ENCODE data around the gene DLG4.
A peak's percentile ranks its signal among the peaks of the same experiment; 100 is the strongest.

Gene DLG4

GRCh38 chr17:7179317-7180254 is 40.0 kb downstream of the DLG4 start, which contains the start of gene ASGR1:
ASGR1 (minus strand) TSS chr17:7179370; CDS start chr17:7178563, 807 bp downstream.
- no peaks in the 10 kb centered on the region; the same call in 1 of the 2 replicates for H3F3A ChIP-seq (ENCODE audit: control insufficient read depth, insufficient read depth)
- H3K27me3 ChIP-seq (ENCODE audit: control insufficient read depth, low read length) = peaks cover 16% of the 10 kb centered on the region
- no peaks in the 10 kb centered on the region for H3K79me2 ChIP-seq (ENCODE audit: control insufficient read depth, low read length)
- peaks cover 12% of the 10 kb centered on the region; the same call in 1 of the 2 replicates for H3K9me3 ChIP-seq (ENCODE audit: control insufficient read depth, insufficient read depth, low read length)
- no peaks in the 10 kb centered on the region for H3K9me2 ChIP-seq (replicated peaks; ENCODE audit: control insufficient read depth, low read length)
- peaks cover 8% of the 10 kb centered on the region for H3K4me1 ChIP-seq (ENCODE audit: control insufficient read depth, low read length)
- TF ChIP-seq CTCF (IDR thresholded peaks at IDR 0.05; ENCODE audit: low read depth, low read length, poor library complexity, severe bottlenecking) (no peak), EZH2phosphoT487 (IDR thresholded peaks at IDR 0.05; ENCODE audit: borderline replicate concordance, low read length) (no peak)
- H3K36me3 ChIP-seq (ENCODE audit: control insufficient read depth, low read length) = no peaks in the 10 kb centered on the region
- H4K20me1 ChIP-seq (ENCODE audit: control insufficient read depth, insufficient read depth, low read depth, low read length) = no peaks in the 10 kb centered on the region
- H3K4me2 ChIP-seq (ENCODE audit: low read length) = no peak within 1 kb of the TSS
- no peak within 1 kb of the TSS for H3K4me3 ChIP-seq (ENCODE audit: low read length)
- no peak within 1 kb of the TSS for H3K27ac ChIP-seq (ENCODE audit: low read depth, low read length)

DNA sequence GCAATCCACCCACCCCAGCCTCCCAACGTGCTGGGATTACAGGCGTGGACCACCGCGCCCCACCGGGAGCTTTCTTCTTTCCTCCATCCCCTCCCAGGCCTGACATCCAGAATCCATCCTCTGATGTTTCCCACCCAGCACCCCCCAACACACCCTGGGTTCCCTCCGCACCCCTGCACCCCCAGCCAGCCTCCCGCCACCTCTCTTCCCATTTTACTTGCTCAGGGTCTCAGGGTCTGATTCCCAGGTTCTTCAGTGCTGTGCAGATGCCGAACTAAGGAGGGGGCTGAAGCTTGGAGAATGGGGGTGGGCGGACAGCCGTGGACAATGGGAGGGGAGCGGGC is 40.7 kb downstream of the DLG4 start:
- Histone ChIP-seq H3F3A (ENCODE audit: control insufficient read depth, insufficient read depth) (no peaks in the 10 kb centered on the region; the same call in 1 of the 2 replicates), H3K9me2 (replicated peaks; ENCODE audit: control insufficient read depth, low read length) (no peaks in the 10 kb centered on the region), H3K27me3 (ENCODE audit: control insufficient read depth, low read length) (peaks cover 16% of the 10 kb centered on the region), H3K36me3 (ENCODE audit: control insufficient read depth, low read length) (no peaks in the 10 kb centered on the region), H3K9me3 (ENCODE audit: control insufficient read depth, insufficient read depth, low read length) (peaks cover 12% of the 10 kb centered on the region; the same call in 1 of the 2 replicates), H3K4me1 (ENCODE audit: control insufficient read depth, low read length) (peaks cover 8% of the 10 kb centered on the region), H3K4me3 (ENCODE audit: low read length) (no peak overlapping the region), H4K20me1 (ENCODE audit: control insufficient read depth, insufficient read depth, low read depth, low read length) (no peaks in the 10 kb centered on the region), H3K4me2 (ENCODE audit: low read length) (no peak overlapping the region), H3K27ac (ENCODE audit: low read depth, low read length) (no peak overlapping the region), H3K79me2 (ENCODE audit: control insufficient read depth, low read length) (no peaks in the 10 kb centered on the region)
- TF ChIP-seq EZH2phosphoT487 (IDR thresholded peaks at IDR 0.05; ENCODE audit: borderline replicate concordance, low read length) = no peak
- TF ChIP-seq CTCF (IDR thresholded peaks at IDR 0.05; ENCODE audit: low read depth, low read length, poor library complexity, severe bottlenecking) = no peak

DNA sequence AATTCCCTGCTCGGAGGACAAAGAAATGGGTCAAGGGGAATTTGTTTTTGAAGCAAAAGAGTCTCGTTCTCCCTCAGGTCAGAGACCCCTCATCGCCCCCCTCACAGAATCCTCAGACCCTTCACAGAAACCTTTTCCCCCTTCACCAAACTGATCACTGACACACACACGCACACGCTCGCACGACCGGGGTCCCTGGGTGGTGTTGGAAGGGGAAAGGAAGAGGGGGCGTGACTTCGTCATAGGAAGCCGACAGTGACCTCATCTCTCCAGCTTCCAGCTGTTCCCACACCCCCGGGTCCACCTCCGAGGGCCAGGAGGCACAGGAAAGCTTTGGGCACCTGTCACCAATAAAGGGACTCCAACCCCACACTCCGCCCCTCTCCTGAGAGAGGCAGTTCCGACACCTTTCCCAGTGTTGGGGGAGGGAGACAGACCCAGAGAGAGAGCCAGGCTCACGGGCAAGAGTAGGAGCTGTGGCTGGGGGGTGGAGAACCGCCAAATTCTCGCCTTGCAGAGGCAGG is 41.6 kb downstream of the DLG4 start:
- H3K4me3 ChIP-seq (ENCODE audit: low read length) = peak overlapping the region; percentile 35; the same call in 1 of the 2 replicates
- H3K27ac ChIP-seq (ENCODE audit: low read depth, low read length) = no peak overlapping the region
- TF ChIP-seq EZH2phosphoT487 (IDR thresholded peaks at IDR 0.05; ENCODE audit: borderline replicate concordance, low read length) (no peak; the same call in 1 of the 2 replicates), CTCF (IDR thresholded peaks at IDR 0.05; ENCODE audit: low read depth, low read length, poor library complexity, severe bottlenecking) (no peak)

More for the DNA sequence above, 41.6 kb downstream of the DLG4 start:
- H3K9me2 ChIP-seq (replicated peaks; ENCODE audit: control insufficient read depth, low read length) = no peaks in the 10 kb centered on the region
- peaks cover 8% of the 10 kb centered on the region for H3K4me1 ChIP-seq (ENCODE audit: control insufficient read depth, low read length)
- no peaks in the 10 kb centered on the region for H3K36me3 ChIP-seq (ENCODE audit: control insufficient read depth, low read length)
- peak overlapping the region; percentile 58 for H3K4me2 ChIP-seq (ENCODE audit: low read length)
- no peaks in the 10 kb centered on the region for H4K20me1 ChIP-seq (ENCODE audit: control insufficient read depth, insufficient read depth, low read depth, low read length)
- H3K79me2 ChIP-seq (ENCODE audit: control insufficient read depth, low read length) = no peaks in the 10 kb centered on the region
- peaks cover 16% of the 10 kb centered on the region for H3K27me3 ChIP-seq (ENCODE audit: control insufficient read depth, low read length)
- H3F3A ChIP-seq (ENCODE audit: control insufficient read depth, insufficient read depth) = no peaks in the 10 kb centered on the region; the same call in 1 of the 2 replicates
- peaks cover 12% of the 10 kb centered on the region; the same call in 1 of the 2 replicates for H3K9me3 ChIP-seq (ENCODE audit: control insufficient read depth, insufficient read depth, low read length)

Measured in DOHH2 (cell line).